Activated naive CD4-positive, alpha-beta T cell treated with anti-CD3 and anti-CD28 coated beads for 36 hours (primary cell): ENCODE data around the gene NAB1. TPM values are rescaled to one million over a fixed set of nuclear protein-coding genes. Genes with fewer than 3 reads are reported as not detected.
A peak's percentile ranks its signal among the peaks of the same experiment; 100 is the strongest.

Experiments
- CTCF ChIA-PET: fragments of 350-600 bp; sonication (Branson Sonifier 250); formaldehyde crosslinking; loops from one replicate; lab custom pipeline; 2021; ENCODE audit warnings: antibody characterized with exemption; lab: Charles Lee
- DNase-seq: peaks from one replicate; pipeline ENCODE4 v3.0.0-alpha.2; 2020
- H3K27ac Mint-ChIP-seq: one replicate; pipeline ENCODE4 v1.8.0; 2021; ENCODE audit warnings: mild to moderate bottlenecking, mixed read lengths
- H3K27me3 Mint-ChIP-seq: one replicate; pipeline ENCODE4 v1.8.0; 2021; ENCODE audit warnings: low read depth, mixed read lengths
- H3K36me3 Mint-ChIP-seq: one replicate; pipeline ENCODE4 v1.8.0; 2021; ENCODE audit warnings: low read depth, mixed read lengths
- H3K4me1 Mint-ChIP-seq: one replicate; pipeline ENCODE4 v1.8.0; 2021; ENCODE audit warnings: low read depth, mixed read lengths
- H3K4me3 Mint-ChIP-seq: one replicate; pipeline ENCODE4 v1.8.0; 2021; ENCODE audit warnings: mild to moderate bottlenecking, moderate library complexity, mixed read lengths
- H3K9me3 Mint-ChIP-seq: one replicate; pipeline ENCODE4 v1.8.0; 2021; ENCODE audit warnings: mixed read lengths
- intact Hi-C: fragments of 100-400 bp; cut with micrococcal nuclease; formaldehyde crosslinking; loops from one replicate; pipeline ENCODE4 v1.15.1; 2023
- total RNA-seq, 2 experiments: library from RNA; stranded (reverse); gene quantifications; one replicate each; pipeline ENCODE4 v1.2.3, GENCODE V29; 2021

NAB1 gene
- total RNA-seq, 2 experiments from 2014 or later = 38.7 to 48.1 TPM

DNA sequence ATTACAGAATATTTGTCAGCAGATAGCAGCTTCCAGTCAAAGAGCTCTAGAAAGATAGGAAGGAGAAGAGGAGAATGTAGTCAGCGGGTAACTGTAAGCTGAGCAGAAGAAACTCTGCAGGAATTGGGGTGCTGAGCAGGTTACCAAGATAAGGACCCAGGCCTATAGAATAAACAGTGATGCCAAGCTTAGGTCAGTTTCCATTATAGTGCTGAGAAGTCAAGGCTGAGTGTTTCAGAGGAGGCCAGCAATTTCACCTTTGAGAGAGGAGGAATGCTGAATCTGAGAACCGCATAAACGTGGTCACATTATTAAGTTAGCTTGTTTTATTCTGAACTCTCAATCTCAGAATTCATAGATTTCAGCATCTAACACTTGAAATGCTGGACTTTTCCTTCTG is 13.9 kb downstream of the NAB1 start:
- H3K36me3 Mint-ChIP-seq = peaks cover 27% of the 10 kb centered on the region
- intact Hi-C loops = no loop called here
- DNase-seq = no peak
- H3K27ac Mint-ChIP-seq = no peak overlapping the region
- H3K4me1 Mint-ChIP-seq = peaks cover 49% of the 10 kb centered on the region
- H3K9me3 Mint-ChIP-seq = peaks cover 1% of the 10 kb centered on the region
- CTCF ChIA-PET = interaction anchor here (0.9 to 1.5 kb wide), 2 partner anchors 11 to 17 kb away, joined by 4 to 5 read pairs; no protein-coding TSS in a partner anchor
- H3K27me3 Mint-ChIP-seq = no peaks in the 10 kb centered on the region
- no peak overlapping the region for H3K4me3 Mint-ChIP-seq

DNA sequence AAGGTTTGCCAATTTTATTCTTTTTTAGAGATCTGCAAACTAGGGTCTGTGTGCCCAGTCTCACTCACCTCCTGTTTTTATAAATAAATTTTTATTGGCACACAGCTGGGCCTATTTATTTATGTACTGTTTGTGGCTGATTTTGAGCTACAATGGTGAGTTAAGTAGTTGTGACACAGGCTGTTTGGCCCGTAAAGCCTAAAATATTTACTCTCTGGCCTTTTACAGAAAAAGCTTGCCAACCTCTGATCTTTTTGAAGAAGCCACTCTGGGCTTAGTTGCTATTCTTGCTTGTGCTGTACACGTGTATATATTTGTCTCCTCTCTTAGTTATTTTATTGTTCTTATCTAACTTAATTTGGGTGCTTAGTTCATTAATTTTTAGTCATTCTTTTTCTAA is 14.5 kb downstream of the NAB1 start:
- no peak overlapping the region for H3K27ac Mint-ChIP-seq
- no peak overlapping the region for H3K4me3 Mint-ChIP-seq
- H3K4me1 Mint-ChIP-seq = peaks cover 43% of the 10 kb centered on the region

DNA sequence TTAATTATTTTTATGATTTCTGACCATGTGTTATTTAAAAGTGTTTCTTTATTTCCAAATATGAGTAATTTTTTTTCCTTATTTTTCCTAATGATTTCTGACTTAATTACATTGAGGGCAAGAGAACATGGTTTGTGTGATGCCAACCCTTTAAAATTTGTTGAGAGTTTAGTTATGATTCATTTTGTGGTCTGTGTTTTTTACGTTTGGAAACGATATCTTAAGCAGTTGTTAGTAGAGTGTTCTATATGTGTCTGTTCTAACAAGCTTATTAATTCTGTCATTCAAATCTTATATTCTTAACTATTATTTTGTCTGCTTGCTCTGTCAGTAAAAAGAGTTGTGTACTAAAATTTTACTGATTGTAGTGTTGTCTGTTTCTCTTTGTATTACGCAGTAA is 15.0 kb downstream of the NAB1 start:
- H3K27ac Mint-ChIP-seq = no peak overlapping the region
- H3K4me1 Mint-ChIP-seq = peaks cover 40% of the 10 kb centered on the region
- intact Hi-C loops = no loop called here
- H3K27me3 Mint-ChIP-seq = no peaks in the 10 kb centered on the region
- peaks cover 1% of the 10 kb centered on the region for H3K9me3 Mint-ChIP-seq
- DNase-seq = no peak
- CTCF ChIA-PET = interaction anchor here (0.7 to 1.5 kb wide), 2 partner anchors 12 to 97 kb away, joined by 3 to 4 read pairs; no protein-coding TSS in a partner anchor
- no peak overlapping the region for H3K4me3 Mint-ChIP-seq
- H3K36me3 Mint-ChIP-seq = peaks cover 21% of the 10 kb centered on the region

More for the DNA sequence above, 14.5 kb downstream of the NAB1 start:
- peaks cover 25% of the 10 kb centered on the region for H3K36me3 Mint-ChIP-seq
- H3K9me3 Mint-ChIP-seq = peaks cover 1% of the 10 kb centered on the region
- intact Hi-C loops = no loop called here
- CTCF ChIA-PET = interaction anchor here (1.5 kb wide), 1 partner anchor 11 kb away, joined by 4 read pairs; no protein-coding TSS in a partner anchor
- no peaks in the 10 kb centered on the region for H3K27me3 Mint-ChIP-seq
- no peak for DNase-seq

- H3K27ac Mint-ChIP-seq = no peak overlapping the region
- peaks cover 40% of the 10 kb centered on the region for H3K4me1 Mint-ChIP-seq
- peaks cover 1% of the 10 kb centered on the region for H3K9me3 Mint-ChIP-seq
- DNase-seq = no peak
- intact Hi-C loops = no loop called here
- H3K27me3 Mint-ChIP-seq = no peaks in the 10 kb centered on the region
- H3K4me3 Mint-ChIP-seq = no peak overlapping the region
- CTCF ChIA-PET = interaction anchor here (0.7 kb wide), 1 partner anchor 97 kb away, joined by 3 read pairs; no protein-coding TSS in a partner anchor
- peaks cover 18% of the 10 kb centered on the region for H3K36me3 Mint-ChIP-seq
These were observed 15.4 kb downstream of the NAB1 start for GRCh38 chr2:190664240-190664639.

DNA sequence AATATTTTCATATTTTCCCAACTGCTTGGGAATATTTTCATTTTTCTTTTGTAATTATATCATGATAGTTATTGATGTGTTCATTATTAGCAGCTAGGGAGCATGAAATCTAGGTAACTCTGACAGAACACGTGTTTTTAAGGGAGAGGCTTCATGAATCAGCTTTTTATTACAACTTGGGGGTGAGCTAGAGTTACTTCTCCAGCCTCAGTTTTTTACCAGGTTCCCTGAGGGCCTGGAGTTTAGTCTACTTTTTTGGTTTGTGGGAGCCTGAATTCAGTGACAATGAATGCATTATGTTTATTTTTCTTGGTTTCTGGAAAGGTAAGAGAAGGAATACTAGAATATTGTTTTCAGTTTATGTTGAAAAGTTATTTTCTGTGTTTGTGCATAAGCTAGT is 18.0 kb downstream of the NAB1 start:
- Mint-ChIP-seq H3K36me3 (peaks cover 16% of the 10 kb centered on the region), H3K9me3 (peaks cover 1% of the 10 kb centered on the region), H3K4me3 (no peak overlapping the region), H3K4me1 (peaks cover 25% of the 10 kb centered on the region), H3K27ac (no peak overlapping the region), H3K27me3 (no peaks in the 10 kb centered on the region)
- no peak for DNase-seq
- intact Hi-C loops = no loop called here
- CTCF ChIA-PET = interaction anchor here (0.6 kb wide), 1 partner anchor 134 kb away, joined by 5 read pairs; no protein-coding TSS in a partner anchor

- DNase-seq = no peak
- Mint-ChIP-seq H3K36me3 (peaks cover 21% of the 10 kb centered on the region), H3K27ac (no peak overlapping the region), H3K9me3 (peaks cover 1% of the 10 kb centered on the region), H3K27me3 (no peaks in the 10 kb centered on the region), H3K4me1 (peaks cover 23% of the 10 kb centered on the region), H3K4me3 (no peak overlapping the region)
- intact Hi-C loops = no loop called here
- CTCF ChIA-PET = no interaction called here
These were observed 20.0 kb downstream of the NAB1 start for GRCh38 chr2:190668892-190669291.

DNA sequence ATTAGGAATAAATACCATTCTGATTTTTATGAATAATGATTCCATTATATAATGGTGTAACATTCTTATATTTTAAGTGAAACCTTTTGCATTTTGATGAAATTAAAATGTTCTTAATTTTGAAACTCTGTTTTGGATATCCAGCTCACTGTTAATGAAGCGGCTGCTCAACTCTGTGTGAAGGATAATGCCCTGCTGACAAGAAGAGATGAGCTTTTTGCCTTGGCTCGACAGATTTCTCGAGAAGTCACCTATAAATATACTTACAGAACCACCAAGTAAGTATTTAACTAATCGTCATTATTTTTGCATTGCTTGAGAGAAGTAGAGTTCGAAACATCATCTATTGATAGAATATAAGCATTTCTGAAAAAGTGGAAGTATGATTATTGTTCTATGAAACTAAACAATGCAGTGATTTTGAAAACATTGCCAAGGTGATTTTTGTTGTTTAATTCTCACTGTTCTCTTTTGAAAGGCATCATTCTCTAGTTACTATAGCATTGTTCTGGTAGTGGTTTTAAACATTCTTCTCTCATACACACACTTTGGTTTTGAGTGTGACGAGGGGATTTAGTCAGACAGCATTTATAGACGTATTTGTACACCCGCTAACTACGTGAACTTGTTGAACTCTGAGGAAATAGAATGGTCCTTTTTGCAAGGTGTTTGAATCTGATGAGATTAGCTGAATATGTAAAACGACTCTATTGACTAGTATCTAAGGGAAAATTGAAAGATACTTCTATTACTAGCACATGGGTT is 21.5 kb downstream of the NAB1 start:
- no peak for DNase-seq
- Mint-ChIP-seq H3K4me3 (no peak overlapping the region), H3K27me3 (no peaks in the 10 kb centered on the region), H3K27ac (no peak overlapping the region), H3K36me3 (peaks cover 23% of the 10 kb centered on the region), H3K9me3 (no peaks in the 10 kb centered on the region), H3K4me1 (peaks cover 34% of the 10 kb centered on the region)
- intact Hi-C loops = loop anchor here (10.0 kb wide), 1 partner anchor 886 kb away; the partner anchor contains the start of genes ORMDL1 and PMS1
- CTCF ChIA-PET = no interaction called here

DNA sequence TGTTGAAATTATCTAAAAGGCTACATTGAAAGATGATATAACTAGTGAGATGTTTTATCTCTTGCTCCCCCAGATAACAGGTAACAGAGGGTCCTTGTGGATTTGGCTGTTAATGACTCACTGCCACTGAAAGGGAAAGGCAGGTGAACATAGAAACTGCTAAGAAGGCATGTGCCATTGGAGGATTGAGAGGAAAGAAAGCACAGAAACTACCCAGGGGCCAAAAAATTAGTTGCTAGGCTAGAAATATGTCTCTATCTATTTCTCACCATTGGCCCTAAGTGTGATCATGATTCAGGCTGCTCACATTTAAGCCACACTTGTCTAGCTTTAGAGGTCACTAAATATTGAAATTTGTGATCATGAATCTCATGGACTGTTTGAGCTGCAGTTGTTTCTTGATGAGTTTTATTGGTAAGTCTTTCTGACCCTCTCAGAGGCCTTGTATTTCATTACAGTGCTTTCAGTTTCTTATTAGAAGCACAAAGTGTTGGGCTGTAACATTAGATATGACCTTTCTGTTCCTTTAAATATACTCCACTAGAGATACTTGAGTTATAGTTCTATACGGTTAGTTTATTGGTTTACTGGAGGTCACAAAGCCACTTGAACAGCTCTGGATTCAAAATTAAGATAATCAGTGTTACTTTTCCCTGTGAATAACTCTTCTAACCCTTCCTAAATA is 26.2 kb downstream of the NAB1 start:
- DNase-seq = no peak
- Mint-ChIP-seq H3K27ac (peak overlapping the region; percentile 50), H3K9me3 (no peaks in the 10 kb centered on the region), H3K36me3 (peaks cover 29% of the 10 kb centered on the region), H3K4me1 (peaks cover 69% of the 10 kb centered on the region), H3K27me3 (no peaks in the 10 kb centered on the region), H3K4me3 (no peak overlapping the region)
- CTCF ChIA-PET = interaction anchor here (1.0 kb wide), 1 partner anchor 41 kb away, joined by 3 read pairs; no protein-coding TSS in a partner anchor
- intact Hi-C loops = loop anchor here (10.0 kb wide), 1 partner anchor 890 kb away; the partner anchor contains the start of genes ORMDL1 and PMS1

DNA sequence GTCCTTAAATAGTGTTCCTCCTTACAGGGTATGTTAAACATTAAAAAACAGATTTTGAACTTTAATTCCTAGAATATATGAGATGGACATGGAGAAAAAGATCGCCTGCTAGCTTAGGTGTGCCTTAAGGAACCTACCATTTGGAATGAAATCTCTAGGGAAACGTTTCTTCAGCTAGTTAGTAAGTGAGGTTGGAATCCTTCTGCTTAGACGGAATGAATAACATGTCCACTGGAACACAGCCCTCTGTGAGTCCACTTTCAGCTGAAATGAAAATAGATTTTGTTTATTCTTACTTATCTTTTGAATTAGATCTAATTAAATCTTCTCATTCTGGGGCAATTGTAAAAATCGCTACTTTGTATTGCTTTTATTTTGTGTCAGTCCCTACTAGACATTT is 28.4 kb downstream of the NAB1 start:
- intact Hi-C loops = loop anchor here (10.0 kb wide), 1 partner anchor 892 kb away; the partner anchor contains the start of genes ORMDL1 and PMS1
- H3K4me1 Mint-ChIP-seq = peaks cover 74% of the 10 kb centered on the region

GRCh38 chr2:190678444-190679162 is 29.7 kb downstream of the NAB1 start:
- Mint-ChIP-seq H3K27ac (peak overlapping the region; percentile 89), H3K4me3 (peak overlapping the region; percentile 58), H3K4me1 (peaks cover 66% of the 10 kb centered on the region), H3K36me3 (peaks cover 23% of the 10 kb centered on the region), H3K27me3 (no peaks in the 10 kb centered on the region), H3K9me3 (no peaks in the 10 kb centered on the region)
- intact Hi-C loops = loop anchor here (1.0 to 10.0 kb wide), 19 partner anchors 17 to 894 kb away; partner anchors contain the start of genes HIBCH, NAB1, NEMP2 and ORMDL1
- peak; percentile 79 for DNase-seq
- CTCF ChIA-PET = interaction anchor here (0.7 to 2.5 kb wide), 13 partner anchors 15 to 477 kb away, joined by 3 to 8 read pairs (median 5); no protein-coding TSS in a partner anchor

More for the DNA sequence above, 28.4 kb downstream of the NAB1 start:
- no peaks in the 10 kb centered on the region for H3K9me3 Mint-ChIP-seq
- DNase-seq = no peak
- CTCF ChIA-PET = interaction anchor here (0.7 kb wide), 1 partner anchor 173 kb away, joined by 3 read pairs; no protein-coding TSS in a partner anchor
- H3K27ac Mint-ChIP-seq = peak overlapping the region; percentile 74
- peaks cover 26% of the 10 kb centered on the region for H3K36me3 Mint-ChIP-seq
- H3K4me3 Mint-ChIP-seq = no peak overlapping the region
- H3K27me3 Mint-ChIP-seq = no peaks in the 10 kb centered on the region

GRCh38 chr2:190679391-190679790 is 30.5 kb downstream of the NAB1 start:
- CTCF ChIA-PET = interaction anchor here (0.6 to 2.7 kb wide), 19 partner anchors 10 to 476 kb away, joined by 3 to 16 read pairs (median 5); no protein-coding TSS in a partner anchor
- peaks cover 19% of the 10 kb centered on the region for H3K36me3 Mint-ChIP-seq
- no peaks in the 10 kb centered on the region for H3K27me3 Mint-ChIP-seq
- DNase-seq = no peak
- intact Hi-C loops = loop anchor here (2.0 to 10.0 kb wide), 4 partner anchors 231 to 895 kb away; partner anchors contain the start of genes ORMDL1 and PMS1
- peak overlapping the region; percentile 13 for H3K4me3 Mint-ChIP-seq
- no peaks in the 10 kb centered on the region for H3K9me3 Mint-ChIP-seq
- H3K27ac Mint-ChIP-seq = peak overlapping the region; percentile 81
- peaks cover 58% of the 10 kb centered on the region for H3K4me1 Mint-ChIP-seq
